Endometrial microvascular endothelial cells (primary cell): ENCODE measurements around the gene GRAP. TPM values are rescaled to one million over a fixed set of nuclear protein-coding genes. Genes with fewer than 3 reads are reported as not detected.
"Not testable (repeated sequence)": the region's sequence is repeated elsewhere in the genome, so short reads cannot be mapped to it uniquely, and the experiment has no call there.

Experiments used
- in situ Hi-C: cut with HindIII; loops from 2 replicates; pipeline ENCODE4 v1.10.0; 2017; ENCODE audit warnings: low sequenced_read_pairs, low pct_unique_long_range_greater_than_20kb; ENCODE audit errors: inconsistent ontology term
- total RNA-seq: library from RNA; depleted of rRNA; stranded (reverse); fragments of >200 nt; gene quantifications from one replicate; pipeline ENCODE4 v1.2.3, GENCODE V29; 2015; ENCODE audit errors: inconsistent ontology term

The GRAP gene
- total RNA-seq, 1 donor from 2014 or later: 36.1 TPM

GRCh38 chr17:19044643-19045042, 2.1 kb downstream of the GRAP start:
- in situ Hi-C loops: not testable (repeated sequence)

GRCh38 chr17:19043032-19043431, 3.7 kb downstream of the GRAP start:
- in situ Hi-C loops: not testable (repeated sequence)

- in situ Hi-C loops: not testable (repeated sequence)
Observed at GRCh38 chr17:19042369-19042768, 4.4 kb downstream of the GRAP start.

GRCh38 chr17:19041871-19042270, 4.9 kb downstream of the GRAP start:
- in situ Hi-C loops: not testable (repeated sequence)

GRCh38 chr17:19040350-19040749, 6.4 kb downstream of the GRAP start:
- in situ Hi-C loops: not testable (repeated sequence)

- in situ Hi-C loops: not testable (repeated sequence)
Observed at GRCh38 chr17:19038730-19039129, 8.0 kb downstream of the GRAP start.

DNA sequence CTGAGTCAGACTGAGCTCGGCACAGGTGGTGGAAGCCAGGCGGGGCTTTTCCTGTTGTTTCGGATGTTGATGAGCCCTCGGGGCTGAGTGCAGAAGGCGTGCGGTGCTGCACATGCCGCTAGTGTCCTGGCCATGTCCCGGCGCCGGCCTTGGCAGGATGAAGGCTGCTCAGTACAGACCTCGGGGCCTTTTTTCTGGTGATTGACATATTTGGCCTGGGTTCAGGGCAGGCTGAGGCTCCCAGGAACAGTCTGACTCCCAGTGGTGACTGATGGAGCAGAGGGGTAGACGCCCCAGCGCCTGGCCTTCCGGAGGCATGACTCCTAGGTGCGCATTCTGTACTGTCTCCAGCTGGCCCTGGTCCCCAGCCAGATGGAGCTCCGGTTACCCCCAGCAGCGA, 8.8 kb downstream of the GRAP start:
- in situ Hi-C loops: not testable (repeated sequence)

DNA sequence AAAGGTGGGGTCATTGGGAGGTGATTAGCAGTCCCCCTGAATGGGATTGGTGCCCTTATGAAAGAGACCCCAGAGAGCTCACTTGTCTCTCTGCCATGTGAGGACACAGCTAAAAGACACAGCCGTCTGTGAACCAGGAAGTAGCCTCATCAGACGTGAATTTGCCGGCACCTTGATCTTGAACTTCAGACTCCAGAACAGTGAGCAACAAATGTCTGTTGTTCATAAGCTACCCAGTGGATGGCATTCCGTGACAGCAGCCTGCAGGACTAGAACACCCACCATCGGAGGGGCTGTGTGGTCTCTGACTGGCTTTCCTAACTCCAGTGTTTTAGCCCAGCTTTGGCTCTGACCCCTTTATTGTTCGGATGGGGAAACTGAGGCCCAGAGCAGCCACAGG, 9.2 kb downstream of the GRAP start:
- in situ Hi-C loops: not testable (repeated sequence)

- in situ Hi-C loops: not testable (repeated sequence)
Observed at GRCh38 chr17:19036186-19036585, 10.6 kb downstream of the GRAP start.

GRCh38 chr17:19032377-19032988, 14.3 kb downstream of the GRAP start:
- in situ Hi-C loops: not testable (repeated sequence)

DNA sequence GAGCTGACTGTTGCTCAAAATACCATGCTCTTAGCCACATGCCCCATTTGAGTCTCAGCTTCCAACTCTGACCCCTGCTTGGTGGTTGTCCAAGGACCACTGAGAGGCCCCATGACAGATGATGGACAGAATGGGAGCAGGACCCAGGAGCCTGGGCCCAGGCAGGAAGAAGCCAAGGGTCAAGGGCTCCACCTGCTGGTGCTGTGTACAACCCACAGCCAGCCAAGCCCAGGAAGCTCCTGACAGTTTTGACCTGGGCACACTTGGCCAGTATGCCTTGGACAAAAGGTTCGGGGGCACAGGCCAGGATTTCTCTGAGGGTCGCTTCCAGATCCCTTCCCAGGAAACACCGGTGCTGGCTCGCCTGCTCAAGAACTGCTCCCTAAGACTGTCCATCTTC, 15.0 kb downstream of the GRAP start:
- in situ Hi-C loops: not testable (repeated sequence)

GRCh38 chr17:19030771-19031449, 15.8 kb downstream of the GRAP start:
- in situ Hi-C loops: not testable (repeated sequence)

GRCh38 chr17:19029740-19030139, 17.0 kb downstream of the GRAP start:
- in situ Hi-C loops: not testable (repeated sequence)

GRCh38 chr17:19028671-19029070, 18.1 kb downstream of the GRAP start:
- in situ Hi-C loops: not testable (repeated sequence)

GRCh38 chr17:19024101-19025078, 22.4 kb downstream of the GRAP start:
- in situ Hi-C loops: no loop called here

DNA sequence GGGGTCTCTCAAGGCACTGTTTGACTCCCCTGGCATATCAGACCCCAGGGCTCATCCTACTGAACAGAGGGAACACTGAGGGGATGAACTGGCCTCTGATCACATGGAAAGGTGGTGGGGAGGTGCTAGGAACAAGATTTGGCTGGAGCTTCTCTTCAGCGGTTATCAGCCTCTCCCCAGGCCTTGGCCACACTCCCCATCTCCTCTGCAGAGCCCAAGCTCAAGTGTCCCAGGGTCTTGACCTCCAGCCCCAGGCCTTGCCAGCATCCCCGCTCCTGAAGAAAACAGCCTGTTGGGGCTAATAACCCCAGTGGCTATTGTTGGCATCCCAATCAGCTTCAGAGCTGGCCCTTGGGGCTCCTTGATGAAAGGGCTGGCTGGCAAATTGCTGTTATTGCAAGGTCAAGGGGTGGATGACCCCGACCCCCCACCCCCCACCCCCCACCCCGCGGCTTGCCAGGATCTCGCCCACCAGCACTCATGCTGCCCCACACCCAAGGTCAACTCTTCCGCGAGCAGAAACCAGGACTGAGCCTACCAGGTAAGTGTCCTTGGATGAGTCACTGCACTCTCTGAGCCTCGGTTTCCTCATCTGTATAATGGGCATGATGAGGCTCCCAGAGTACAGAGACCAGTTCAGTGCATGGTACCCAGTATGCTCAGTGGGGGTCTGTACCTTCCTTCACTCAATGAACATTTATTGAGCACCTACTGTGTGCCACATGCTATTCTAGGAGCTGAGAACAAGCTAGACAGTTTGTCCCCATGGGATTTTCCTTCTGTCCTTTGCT, 23.4 kb downstream of the GRAP start:
- in situ Hi-C loops: no loop called here

GRCh38 chr17:19022747-19023146, 24.0 kb downstream of the GRAP start:
- in situ Hi-C loops: no loop called here

DNA sequence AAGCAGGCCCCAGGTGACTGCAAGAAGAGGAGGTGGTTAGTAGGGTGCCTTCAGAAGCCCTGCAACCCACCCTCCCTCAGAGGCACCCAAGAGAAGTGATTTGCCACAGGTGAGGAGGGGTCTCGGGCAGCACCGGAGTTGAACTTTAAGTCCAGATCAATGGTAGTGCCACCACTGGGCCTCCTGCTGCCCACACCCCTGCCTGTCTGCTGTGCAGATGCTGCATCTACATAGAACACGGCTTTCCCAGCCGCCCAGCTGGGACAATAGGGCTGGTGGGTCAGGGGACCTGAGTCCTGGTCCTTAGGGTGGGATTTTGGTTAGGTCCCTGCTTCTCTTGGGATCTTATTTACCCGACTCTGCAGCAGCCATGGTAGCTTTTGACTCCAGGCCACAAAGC, 24.6 kb downstream of the GRAP start:
- in situ Hi-C loops: no loop called here

DNA sequence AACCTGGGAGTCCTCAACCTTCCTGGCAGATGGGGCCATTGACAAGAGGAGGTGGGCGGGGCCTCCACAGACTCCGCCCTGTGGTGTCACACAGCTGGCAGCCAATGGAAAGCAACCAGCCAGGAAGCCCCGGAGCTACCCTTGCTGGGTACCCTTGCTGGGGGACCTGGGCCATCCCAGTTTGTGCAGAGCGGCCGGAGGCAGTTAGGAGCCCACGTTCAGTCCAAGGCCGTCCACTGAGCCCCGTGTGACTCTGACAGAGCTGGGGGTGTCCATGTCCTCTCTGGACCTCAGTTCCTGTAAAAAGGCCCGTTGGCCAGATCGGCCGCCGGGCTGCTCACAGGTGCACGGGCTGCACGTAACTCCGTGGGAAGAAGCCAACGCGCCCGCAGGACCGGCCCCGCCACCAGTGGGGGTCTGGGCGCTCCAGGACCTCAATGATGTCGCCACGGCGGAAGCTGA, 25.1 kb downstream of the GRAP start:
- in situ Hi-C loops: no loop called here
